A549 treated with CORT108297 at 1 μM for 4 hours (cell line): ENCODE results near the gene IFNA8. TPM values are rescaled to one million over a fixed set of nuclear protein-coding genes. Genes with fewer than 3 reads are reported as not detected.

ENCODE experiments used
- total RNA-seq: library from RNA; stranded (reverse); fragments of 200-300 nt; extraction: Qiagen RNA extraction; gene quantifications from 5 replicates; pipeline ENCODE4 v1.2.3, GENCODE V29; 2022

Gene IFNA8
- total RNA-seq, result not detected in 5 replicates

DNA sequence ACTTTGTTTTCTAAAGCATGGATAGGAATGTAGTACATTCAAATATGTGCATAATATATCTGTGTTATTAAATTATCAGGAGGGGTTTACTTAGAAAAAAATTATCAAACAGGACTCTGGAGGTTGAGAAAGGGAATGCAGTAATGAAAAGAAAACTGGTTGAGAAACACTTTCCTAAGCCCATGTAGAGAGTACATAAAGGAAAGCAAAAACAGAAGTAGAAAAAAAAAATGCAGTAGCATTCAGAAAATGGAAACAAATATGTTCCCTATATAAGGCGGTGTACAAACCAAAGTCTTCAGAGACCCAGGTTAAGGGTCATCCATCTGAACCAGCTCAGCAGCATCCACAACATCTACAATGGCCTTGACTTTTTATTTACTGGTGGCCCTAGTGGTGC is at the start of gene IFNA8:
Gene IFNA8 (plus strand): TSS at position 301 of the 400 bp plus-strand sequence. CDS start 60 bp downstream, at position 361.

DNA sequence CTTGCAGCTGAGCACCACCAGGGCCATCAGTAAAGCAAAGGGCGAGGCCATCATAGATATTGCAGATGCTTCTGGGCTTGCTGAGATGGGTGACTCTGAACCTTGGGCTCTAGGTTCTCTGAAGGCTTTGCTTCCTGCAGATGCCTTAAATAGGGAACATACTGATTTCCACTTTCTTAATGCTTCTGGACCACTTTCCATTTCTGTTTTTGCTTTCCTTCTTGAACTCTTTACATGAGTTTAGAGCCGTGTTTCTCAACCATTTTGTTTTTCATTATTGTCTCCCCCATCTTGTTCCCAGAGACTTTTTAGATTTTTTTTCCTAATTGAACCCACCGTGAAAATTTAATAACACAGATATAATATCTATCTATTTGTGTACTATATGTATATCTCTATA is 41.0 kb upstream of the IFNA8 start, which contains the start of gene IFNA13:
Gene IFNA13 (minus strand): TSS at position 101 of the 400 bp plus-strand sequence. CDS start 47 bp downstream, at position 54.

DNA sequence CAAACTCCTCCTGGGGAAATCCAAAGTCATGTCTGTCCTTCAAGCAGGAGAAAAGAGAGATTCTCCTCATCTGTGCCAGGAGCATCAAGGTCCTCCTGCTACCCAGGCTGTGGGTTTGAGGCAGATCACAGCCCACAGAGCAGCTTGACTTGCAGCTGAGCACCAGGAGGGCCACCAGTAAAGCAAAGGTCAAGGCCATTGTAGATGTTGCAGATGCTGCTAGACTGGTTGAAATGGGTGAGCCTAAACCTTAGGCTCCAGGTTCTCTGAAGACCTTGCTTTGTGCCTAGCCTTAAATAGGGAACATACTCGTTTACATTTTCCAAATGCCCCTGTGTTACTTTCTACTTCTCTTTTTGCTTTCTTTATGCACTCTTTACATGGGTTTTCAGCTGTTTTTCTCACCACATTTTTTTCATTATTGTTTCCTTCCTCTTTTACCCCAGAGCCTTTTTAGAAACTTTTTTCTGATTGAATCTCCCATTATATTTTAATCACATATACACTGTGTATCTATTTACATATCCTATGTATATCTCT is 23.7 kb upstream of the IFNA8 start, which contains the start of gene IFNA2:
Gene IFNA2 (minus strand): TSS at position 268 of the 540 bp plus-strand sequence. CDS start 69 bp downstream, at position 199.

DNA sequence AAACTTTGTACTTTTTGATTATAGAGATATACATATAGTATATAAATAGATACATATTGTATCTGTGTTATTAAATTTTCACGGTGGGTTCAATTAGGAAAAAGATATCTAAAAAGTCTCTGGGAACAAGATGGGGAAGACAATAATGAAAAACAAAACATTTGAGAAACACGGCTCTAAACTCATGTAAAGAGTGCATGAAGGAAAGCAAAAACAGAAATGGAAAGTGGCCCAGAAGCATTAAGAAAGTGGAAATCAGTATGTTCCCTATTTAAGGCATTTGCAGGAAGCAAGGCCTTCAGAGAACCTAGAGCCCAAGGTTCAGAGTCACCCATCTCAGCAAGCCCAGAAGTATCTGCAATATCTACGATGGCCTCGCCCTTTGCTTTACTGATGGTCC is 31.2 kb downstream of the IFNA8 start, which contains the start of gene IFNA1:
Gene IFNA1 (plus strand): TSS at position 301 of the 400 bp plus-strand sequence. CDS start 69 bp downstream, at position 370.

Other genes with a start within 250 kb of the IFNA8 start
- gene IFNA21, start 242.5 kb upstream of the IFNA8 start, total RNA-seq, result not detected in 5 replicates
- gene IFNA4, start 221.5 kb upstream of the IFNA8 start, total RNA-seq, result not detected in 5 replicates
- not detected in 5 replicates for gene IFNA7, start 206.9 kb upstream of the IFNA8 start, total RNA-seq
- gene IFNA10, start 202.0 kb upstream of the IFNA8 start, total RNA-seq, result not detected in 5 replicates
- gene IFNA16, start 191.8 kb upstream of the IFNA8 start, total RNA-seq, result not detected in 5 replicates
- not detected in 5 replicates for gene IFNA17, start 180.9 kb upstream of the IFNA8 start, total RNA-seq
- gene IFNA14, start 169.1 kb upstream of the IFNA8 start, total RNA-seq, result not detected in 5 replicates
- gene IFNA5, start 103.8 kb upstream of the IFNA8 start, total RNA-seq, result not detected in 5 replicates
- gene KLHL9, start 73.7 kb upstream of the IFNA8 start, total RNA-seq, result 14.5 to 19.6 TPM (median 17.5 TPM) in 5 replicates
- not detected in 5 replicates for gene IFNA6, start 58.2 kb upstream of the IFNA8 start, total RNA-seq
- gene IFNA13, start 41.1 kb upstream of the IFNA8 start, total RNA-seq, result not detected in 5 replicates
- not detected in 5 replicates for gene IFNA2, start 23.7 kb upstream of the IFNA8 start, total RNA-seq
- gene IFNA1, start 31.3 kb downstream of the IFNA8 start, total RNA-seq, result not detected in 5 replicates
- 1.3 to 2.1 TPM (median 1.7 TPM) in 5 replicates for gene IFNE, start 73.2 kb downstream of the IFNA8 start, total RNA-seq